HG03342 (cell line): ENCODE data around the gene CHKB.
"Not testable (repeated sequence)": the region's sequence is repeated elsewhere in the genome, so short reads cannot be mapped to it uniquely, and the experiment has no call there.

ENCODE experiments used
- ATAC-seq: cut with Tn5 transposase; IDR thresholded peaks from one replicate; pipeline ENCODE4 v1.9.1; 2021; ENCODE audit warnings: mild to moderate bottlenecking, moderate library complexity; ENCODE audit not compliant: unreplicated experiment

CHKB gene

GRCh38 chr22:50551160-50551752, 31.4 kb downstream of the CHKB start:
- ATAC-seq = no peak

- ATAC-seq = no peak
Measured at GRCh38 chr22:50550395-50550794, 32.3 kb downstream of the CHKB start.

GRCh38 chr22:50548921-50549790, 33.5 kb downstream of the CHKB start:
- ATAC-seq = no peak

GRCh38 chr22:50548040-50548920, 34.4 kb downstream of the CHKB start:
- no peak for ATAC-seq

GRCh38 chr22:50547263-50547985, 35.2 kb downstream of the CHKB start:
- no peak for ATAC-seq

- no peak for ATAC-seq
Measured at GRCh38 chr22:50546326-50547262, 36.1 kb downstream of the CHKB start.

GRCh38 chr22:50545522-50546325, 36.9 kb downstream of the CHKB start, which contains the start of gene KLHDC7B:
Gene KLHDC7B (plus strand): TSS chr22:50545899. CDS start chr22:50546244, 345 bp downstream.
- ATAC-seq = no peak

GRCh38 chr22:50544746-50545253, 37.8 kb downstream of the CHKB start:
- ATAC-seq = no peak

GRCh38 chr22:50544078-50544745, 38.4 kb downstream of the CHKB start:
- no peak for ATAC-seq

- ATAC-seq = no peak
Measured at GRCh38 chr22:50542416-50542927, 40.2 kb downstream of the CHKB start.

- not testable (repeated sequence) for ATAC-seq
Measured at GRCh38 chr22:50541667-50542026, 41.0 kb downstream of the CHKB start.

- ATAC-seq = no peak
Measured at GRCh38 chr22:50540381-50540780, 42.3 kb downstream of the CHKB start.

GRCh38 chr22:50537765-50538164, 44.9 kb downstream of the CHKB start:
- ATAC-seq = no peak

GRCh38 chr22:50536226-50536625, 46.4 kb downstream of the CHKB start:
- no peak for ATAC-seq

GRCh38 chr22:50535113-50535512, 47.5 kb downstream of the CHKB start:
- no peak for ATAC-seq

- not testable (repeated sequence) for ATAC-seq
Measured at GRCh38 chr22:50533856-50534711, 48.6 kb downstream of the CHKB start.
